SU-DHL-6 (cell line): ENCODE results near the gene RBM6.

Source experiments
- H2AFZ ChIP-seq: fragments of 200-600 bp; sonication (generic); 2 replicates; pipeline ENCODE4 v1.6.1; 2014; ENCODE audit warnings: low read depth, mild to moderate bottlenecking, moderate library complexity, mixed read lengths, antibody characterized with exemption, low read length; ENCODE audit not compliant: severe bottlenecking
- H3F3A ChIP-seq: fragments of 200-600 bp; shearing (Covaris generic); 2 replicates; pipeline ENCODE4 v1.6.0; 2016; ENCODE audit warnings: antibody characterized with exemption, mild to moderate bottlenecking; ENCODE audit not compliant: insufficient read depth
- H3K27ac ChIP-seq: fragments of 200-600 bp; sonication (generic); 2 replicates; pipeline ENCODE4 v1.5.1; 2016; ENCODE audit warnings: low read depth, mild to moderate bottlenecking, low read length, moderate library complexity, mixed read lengths
- H3K27me3 ChIP-seq: fragments of 200-600 bp; sonication (generic), shearing (Covaris generic); 2 replicates; pipeline ENCODE4 v1.6.0; 2014; ENCODE audit warnings: mild to moderate bottlenecking, low read length
- H3K36me3 ChIP-seq: fragments of 200-600 bp; sonication (generic); 2 replicates; pipeline ENCODE4 v1.6.1; 2014; ENCODE audit warnings: mild to moderate bottlenecking, low read length, mixed read lengths
- H3K4me2 ChIP-seq: fragments of 300-600, 200-600 bp; shearing (Covaris generic), sonication (generic); 2 replicates; pipeline ENCODE4 v1.6.0; 2014; ENCODE audit warnings: low read length, low read depth, mild to moderate bottlenecking; ENCODE audit not compliant: poor library complexity, severe bottlenecking
- H3K4me3 ChIP-seq: fragments of 200-600 bp; sonication (generic); 2 replicates; pipeline ENCODE4 v1.5.1; 2014; ENCODE audit warnings: antibody characterized with exemption, low read length, mild to moderate bottlenecking, mixed read lengths; ENCODE audit not compliant: insufficient read depth, poor library complexity, severe bottlenecking
- H3K79me2 ChIP-seq: fragments of 200-600 bp; sonication (generic); 2 replicates; pipeline ENCODE4 v1.6.1; 2014; ENCODE audit warnings: mild to moderate bottlenecking, low read length, moderate library complexity; ENCODE audit not compliant: insufficient read depth
- H3K9ac ChIP-seq: fragments of 200-600 bp; sonication (generic); 2 replicates; pipeline ENCODE4 v1.7.0; 2014; ENCODE audit warnings: mild to moderate bottlenecking, low read length
- H3K9me2 ChIP-seq: fragments of 200-600 bp; sonication (generic); replicated peaks from 2 replicates; pipeline ENCODE4 v1.6.1; 2014; ENCODE audit warnings: low read length; ENCODE audit not compliant: insufficient read depth
- H3K9me3 ChIP-seq: fragments of 200-600 bp; sonication (generic); 2 replicates; pipeline ENCODE4 v1.6.1; 2014; ENCODE audit warnings: low read length, mixed read lengths; ENCODE audit not compliant: insufficient read depth
- H4K20me1 ChIP-seq: fragments of 200-600 bp; sonication (generic); 2 replicates; pipeline ENCODE4 v1.6.1; 2014; ENCODE audit warnings: low read depth, mild to moderate bottlenecking, antibody characterized with exemption, low read length, moderate library complexity, mixed read lengths
- CTCF ChIP-seq: fragments of 200-600 bp; sonication (generic); IDR thresholded peaks from one replicate; pipeline ENCODE4 v1.5.1; 2017; ENCODE audit warnings: antibody characterized with exemption, mild to moderate bottlenecking, low read length, moderate library complexity; ENCODE audit not compliant: insufficient read depth, poor library complexity, severe bottlenecking
- EZH2phosphoT487 ChIP-seq: fragments of 200-600 bp; sonication (generic), shearing (Covaris generic); conservative IDR thresholded peaks from 2 replicates; pipeline ENCODE4 v1.6.1; 2018; ENCODE audit warnings: mild to moderate bottlenecking, antibody characterized with exemption, low read length, moderate library complexity, mixed read lengths

Gene RBM6

GRCh38 chr3:49911124-49911420 is 28.9 kb upstream of the RBM6 start:
- H3K79me2 ChIP-seq = no peaks in the 10 kb centered on the region
- H4K20me1 ChIP-seq = no peaks in the 10 kb centered on the region
- no peak overlapping the region for H3K4me2 ChIP-seq
- H3K9me2 ChIP-seq = no peaks in the 10 kb centered on the region
- no peaks in the 10 kb centered on the region for H3K27me3 ChIP-seq
- TF ChIP-seq EZH2phosphoT487 = no peak
- no peak for TF ChIP-seq CTCF
- no peak overlapping the region for H3K4me3 ChIP-seq
- H3K27ac ChIP-seq = no peak overlapping the region
- H3F3A ChIP-seq = no peaks in the 10 kb centered on the region
- H3K9me3 ChIP-seq = no peaks in the 10 kb centered on the region
- no peaks in the 10 kb centered on the region for H3K36me3 ChIP-seq
- H3K9ac ChIP-seq = no peak overlapping the region
- no peak overlapping the region for H2AFZ ChIP-seq

GRCh38 chr3:49911611-49912010 is 28.3 kb upstream of the RBM6 start:
- H4K20me1 ChIP-seq = no peaks in the 10 kb centered on the region
- no peaks in the 10 kb centered on the region for H3K9me2 ChIP-seq
- no peak overlapping the region for H3K27ac ChIP-seq
- H3K27me3 ChIP-seq = no peaks in the 10 kb centered on the region
- H3K36me3 ChIP-seq = no peaks in the 10 kb centered on the region
- H3K79me2 ChIP-seq = no peaks in the 10 kb centered on the region
- H3K9ac ChIP-seq = no peak overlapping the region
- H2AFZ ChIP-seq = no peak overlapping the region
- no peaks in the 10 kb centered on the region for H3K9me3 ChIP-seq
- H3K4me2 ChIP-seq = no peak overlapping the region
- TF ChIP-seq EZH2phosphoT487 = no peak
- TF ChIP-seq CTCF = no peak
- H3F3A ChIP-seq = no peaks in the 10 kb centered on the region
- no peak overlapping the region for H3K4me3 ChIP-seq

- Histone ChIP-seq H3K36me3 (no peaks in the 10 kb centered on the region), H3K4me3 (no peak overlapping the region), H3K27me3 (no peaks in the 10 kb centered on the region), H3K9me2 (no peaks in the 10 kb centered on the region), H3K9me3 (no peaks in the 10 kb centered on the region), H3K27ac (no peak overlapping the region), H3K79me2 (no peaks in the 10 kb centered on the region), H3F3A (no peaks in the 10 kb centered on the region), H3K9ac (no peak overlapping the region), H4K20me1 (no peaks in the 10 kb centered on the region), H3K4me2 (no peak overlapping the region), H2AFZ (no peak overlapping the region)
- TF ChIP-seq CTCF = no peak
- TF ChIP-seq EZH2phosphoT487 = no peak
Measured at GRCh38 chr3:49912881-49913281, 27.1 kb upstream of the RBM6 start.

GRCh38 chr3:49914906-49915305 is 25.0 kb upstream of the RBM6 start:
- H3K9ac ChIP-seq = no peak overlapping the region
- H3K9me3 ChIP-seq = no peaks in the 10 kb centered on the region
- no peaks in the 10 kb centered on the region for H4K20me1 ChIP-seq
- no peak overlapping the region for H3K4me3 ChIP-seq
- no peak for TF ChIP-seq EZH2phosphoT487
- no peak for TF ChIP-seq CTCF
- no peaks in the 10 kb centered on the region for H3K9me2 ChIP-seq
- no peaks in the 10 kb centered on the region for H3K36me3 ChIP-seq
- no peaks in the 10 kb centered on the region for H3F3A ChIP-seq
- no peaks in the 10 kb centered on the region for H3K79me2 ChIP-seq
- no peak overlapping the region for H3K4me2 ChIP-seq
- H2AFZ ChIP-seq = no peak overlapping the region
- no peaks in the 10 kb centered on the region for H3K27me3 ChIP-seq
- H3K27ac ChIP-seq = no peak overlapping the region
